Glutamatergic neuron (in vitro differentiated cells): ENCODE results near the gene TBX6. TPM values are rescaled to one million over a fixed set of nuclear protein-coding genes. Genes with fewer than 3 reads are reported as not detected.

ENCODE experiments used
- DNase-seq: peaks from one replicate; pipeline ENCODE4 v3.0.0; 2022
- H3K27ac Mint-ChIP-seq: one replicate; pipeline ENCODE4 v1.8.0; 2020; ENCODE audit warnings: mild to moderate bottlenecking, mixed read lengths, inconsistent platforms; ENCODE audit not compliant: unreplicated experiment
- H3K27me3 Mint-ChIP-seq: one replicate; pipeline ENCODE4 v1.8.0; 2020; ENCODE audit warnings: mild to moderate bottlenecking, moderate library complexity, mixed read lengths, inconsistent platforms; ENCODE audit not compliant: unreplicated experiment
- H3K36me3 Mint-ChIP-seq: one replicate; pipeline ENCODE4 v1.8.0; 2020; ENCODE audit warnings: mild to moderate bottlenecking, mixed read lengths, inconsistent platforms; ENCODE audit not compliant: unreplicated experiment
- H3K4me1 Mint-ChIP-seq: one replicate; pipeline ENCODE4 v1.8.0; 2020; ENCODE audit warnings: mild to moderate bottlenecking, low read depth, mixed read lengths, inconsistent platforms; ENCODE audit not compliant: unreplicated experiment
- H3K4me3 Mint-ChIP-seq: one replicate; pipeline ENCODE4 v1.8.0; 2020; ENCODE audit warnings: mild to moderate bottlenecking, mixed read lengths, inconsistent platforms; ENCODE audit not compliant: unreplicated experiment
- H3K9me3 Mint-ChIP-seq: one replicate; pipeline ENCODE4 v1.8.0; 2020; ENCODE audit warnings: mild to moderate bottlenecking, moderate library complexity, mixed read lengths, inconsistent platforms; ENCODE audit not compliant: unreplicated experiment
- total RNA-seq: library from RNA; stranded (reverse); fragmentation: NEBNext Ultra II Directional; extraction: Animal tissue kit (Norgen Biotek cat#: 25700); gene quantifications from one replicate; pipeline ENCODE4 v1.2.1, GENCODE V29; 2021; ENCODE audit not compliant: unreplicated experiment
- TF ChIP-seq, protein P1 (sequence below): fragments of 200-600 bp; sonication (generic); IDR thresholded peaks from one replicate; pipeline ENCODE4 v1.5.0; 2021; ENCODE audit not compliant: partially characterized antibody, unreplicated experiment

Gene TBX6
- total RNA-seq, 1 donor from 2014 or later, result 0.86 TPM

DNA sequence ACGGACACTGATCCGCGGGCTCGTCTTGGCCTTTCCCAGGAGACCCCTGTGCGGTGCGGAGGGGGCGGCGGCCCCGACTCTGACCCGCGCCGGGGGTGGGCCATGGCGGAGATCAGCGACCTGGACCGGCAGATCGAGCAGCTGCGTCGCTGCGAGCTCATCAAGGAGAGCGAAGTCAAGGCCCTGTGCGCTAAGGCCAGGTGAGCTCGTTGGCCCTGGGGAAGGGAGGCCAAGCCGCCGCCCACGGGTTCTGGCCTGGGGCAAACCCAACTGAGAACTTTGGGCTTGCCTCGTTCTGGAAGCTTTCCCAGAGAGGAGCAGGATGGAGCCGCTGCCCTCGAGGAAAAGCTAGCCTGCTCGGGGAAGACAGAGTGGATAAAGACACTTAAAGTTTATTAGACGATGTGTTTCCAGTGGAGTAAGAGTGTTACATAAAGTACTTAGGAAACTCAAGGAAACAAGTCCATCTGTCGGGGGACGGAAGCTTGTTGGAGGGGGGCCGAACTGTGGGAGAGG is 15.4 kb downstream of the TBX6 start:
- Mint-ChIP-seq H3K9me3 (peaks cover 9% of the 10 kb centered on the region), H3K27ac (peak overlapping the region; percentile 6), H3K4me3 (peak overlapping the region; percentile 92), H3K27me3 (peaks cover 6% of the 10 kb centered on the region), H3K4me1 (peaks cover 13% of the 10 kb centered on the region), H3K36me3 (peaks cover 6% of the 10 kb centered on the region)
- DNase-seq, result no peak
- TF ChIP-seq, protein P1, sequence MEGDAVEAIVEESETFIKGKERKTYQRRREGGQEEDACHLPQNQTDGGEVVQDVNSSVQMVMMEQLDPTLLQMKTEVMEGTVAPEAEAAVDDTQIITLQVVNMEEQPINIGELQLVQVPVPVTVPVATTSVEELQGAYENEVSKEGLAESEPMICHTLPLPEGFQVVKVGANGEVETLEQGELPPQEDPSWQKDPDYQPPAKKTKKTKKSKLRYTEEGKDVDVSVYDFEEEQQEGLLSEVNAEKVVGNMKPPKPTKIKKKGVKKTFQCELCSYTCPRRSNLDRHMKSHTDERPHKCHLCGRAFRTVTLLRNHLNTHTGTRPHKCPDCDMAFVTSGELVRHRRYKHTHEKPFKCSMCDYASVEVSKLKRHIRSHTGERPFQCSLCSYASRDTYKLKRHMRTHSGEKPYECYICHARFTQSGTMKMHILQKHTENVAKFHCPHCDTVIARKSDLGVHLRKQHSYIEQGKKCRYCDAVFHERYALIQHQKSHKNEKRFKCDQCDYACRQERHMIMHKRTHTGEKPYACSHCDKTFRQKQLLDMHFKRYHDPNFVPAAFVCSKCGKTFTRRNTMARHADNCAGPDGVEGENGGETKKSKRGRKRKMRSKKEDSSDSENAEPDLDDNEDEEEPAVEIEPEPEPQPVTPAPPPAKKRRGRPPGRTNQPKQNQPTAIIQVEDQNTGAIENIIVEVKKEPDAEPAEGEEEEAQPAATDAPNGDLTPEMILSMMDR, result no peak

DNA sequence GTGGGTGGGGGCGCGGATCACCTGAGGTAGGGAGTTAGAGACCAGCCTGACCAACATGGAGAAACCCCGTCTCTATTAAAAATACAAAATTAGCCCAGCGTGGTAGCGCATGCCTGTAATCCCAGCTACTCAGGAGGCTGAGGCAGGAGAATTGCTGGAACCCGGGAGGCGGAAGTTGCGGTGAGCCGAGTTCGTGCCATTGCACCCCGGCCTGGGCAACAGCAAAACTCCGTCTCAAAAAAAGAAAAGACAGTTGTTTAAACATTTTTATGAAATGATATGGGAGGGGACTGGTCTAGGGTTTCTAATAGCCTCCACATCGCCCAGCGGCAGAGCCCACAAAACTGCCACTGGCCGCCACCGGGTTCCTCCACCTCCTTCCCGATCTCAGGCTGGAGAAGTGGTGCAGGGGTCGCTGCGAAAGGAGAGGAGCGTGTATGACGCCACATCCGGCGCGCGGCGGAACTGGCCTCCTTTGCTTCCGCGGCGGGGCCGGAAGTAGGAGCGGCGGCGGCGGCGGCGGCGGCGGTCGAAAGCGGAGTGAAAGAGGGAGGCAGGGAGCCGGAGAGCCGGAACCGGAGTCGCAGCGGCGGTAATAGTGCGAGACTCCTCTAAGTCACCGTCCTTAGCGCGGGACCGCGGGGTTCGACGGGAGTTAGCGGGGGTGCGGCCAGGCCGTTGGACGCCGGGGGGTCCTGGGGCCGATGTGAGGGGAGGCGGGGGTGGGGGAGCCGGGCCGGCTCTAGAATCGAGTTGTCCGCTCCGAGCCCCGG is 16.0 kb downstream of the TBX6 start, which contains the start of gene PPP4C:
Gene PPP4C, plus strand, starts transcription at position 492 of the 773 bp plus-strand sequence. CDS start 384 bp downstream, outside the sequence.
- Mint-ChIP-seq H3K27ac (peak within 1 kb of the TSS; percentile 55), H3K4me3 (peak within 1 kb of the TSS; percentile 92), H3K36me3 (peaks cover 6% of the 10 kb centered on the region), H3K9me3 (peaks cover 9% of the 10 kb centered on the region), H3K4me1 (peaks cover 13% of the 10 kb centered on the region), H3K27me3 (peaks cover 6% of the 10 kb centered on the region)
- TF ChIP-seq, protein P1, result peak; percentile 29
- peak; percentile 95 for DNase-seq

DNA sequence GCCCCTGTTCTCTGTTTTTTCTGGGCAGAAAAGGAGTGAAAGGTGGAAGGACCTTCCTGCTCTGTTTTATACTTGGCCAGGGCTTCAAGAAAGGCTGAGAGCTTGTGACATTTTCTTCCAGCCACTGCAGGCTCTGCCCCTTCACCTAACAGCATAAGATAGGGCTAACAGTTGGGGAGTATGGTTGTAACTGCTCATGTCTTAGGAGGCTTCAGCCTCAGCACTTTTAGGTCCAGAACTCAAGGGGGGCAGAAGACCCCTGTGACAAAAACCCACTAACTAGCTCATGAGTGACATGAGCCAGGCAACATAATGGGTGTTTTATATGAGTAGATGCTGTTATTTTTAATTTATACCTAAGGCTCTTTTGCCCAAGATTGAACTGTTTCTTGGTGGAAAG is 21.2 kb downstream of the TBX6 start:
- no peak overlapping the region for H3K4me3 Mint-ChIP-seq
- H3K27me3 Mint-ChIP-seq, result peaks cover 2% of the 10 kb centered on the region
- H3K4me1 Mint-ChIP-seq, result peaks cover 6% of the 10 kb centered on the region
- TF ChIP-seq, protein P1, result no peak
- no peaks in the 10 kb centered on the region for H3K9me3 Mint-ChIP-seq
- H3K36me3 Mint-ChIP-seq, result no peaks in the 10 kb centered on the region
- no peak overlapping the region for H3K27ac Mint-ChIP-seq
- no peak for DNase-seq

- Mint-ChIP-seq H3K27me3 (peaks cover 4% of the 10 kb centered on the region), H3K27ac (no peak overlapping the region), H3K4me3 (no peak overlapping the region), H3K36me3 (no peaks in the 10 kb centered on the region), H3K9me3 (peaks cover under 1% of the 10 kb centered on the region), H3K4me1 (peaks cover 6% of the 10 kb centered on the region)
- DNase-seq, result no peak
- TF ChIP-seq, protein P1, result no peak
Observed at GRCh38 chr16:30069611-30070462, 21.9 kb downstream of the TBX6 start.
